NCI-H1694 (cell line): ENCODE measurements around the gene STX19.
"Not testable (repeated sequence)": the region's sequence is repeated elsewhere in the genome, so short reads cannot be mapped to it uniquely, and the experiment has no call there.

ENCODE experiments used
- DNase-seq: peaks from one replicate; lab custom pipeline; 2025; lab: John Stamatoyannopoulos, UW

STX19 gene

GRCh38 chr3:94028093-94028837 is at the start of gene STX19:
STX19 (minus strand) TSS chr3:94028597; CDS start chr3:94015269, 13,328 bp downstream.
- no peak for DNase-seq

- no peak for DNase-seq
These were observed 47.7 kb upstream of the STX19 start for GRCh38 chr3:94076055-94076454.

DNA sequence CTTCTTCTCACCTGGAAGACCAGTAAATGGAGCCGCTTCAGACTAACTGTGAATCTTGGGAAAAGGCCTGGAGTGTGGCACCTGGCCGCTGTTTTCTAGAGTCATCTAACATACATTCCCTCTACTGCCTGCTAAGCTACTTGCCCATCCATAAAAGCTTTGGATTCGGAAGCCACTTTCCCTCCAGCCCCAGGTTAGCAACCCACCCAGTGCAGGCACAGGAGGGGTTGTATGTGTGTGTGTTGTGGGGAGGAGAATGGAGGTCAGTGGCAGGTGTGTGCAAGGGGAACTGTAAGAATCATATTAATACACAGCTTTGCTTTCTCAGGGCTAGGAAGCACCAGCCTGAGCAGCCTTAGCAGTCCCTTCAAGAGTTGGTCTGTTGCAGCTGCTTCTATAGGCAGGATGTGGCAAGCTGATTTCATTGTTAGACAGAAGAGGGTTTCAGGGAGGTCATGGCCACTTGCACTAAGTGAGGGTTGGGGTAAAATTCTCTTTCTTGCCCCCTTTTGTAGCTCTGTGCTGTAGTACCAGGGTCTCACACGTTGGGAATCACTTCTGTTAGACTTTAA is 43.4 kb upstream of the STX19 start:
- no peak for DNase-seq

- DNase-seq = no peak
These were observed 42.0 kb upstream of the STX19 start for GRCh38 chr3:94070341-94070911.

GRCh38 chr3:94069194-94069813 is 40.9 kb upstream of the STX19 start:
- DNase-seq = no peak

GRCh38 chr3:94066506-94067500 is 38.4 kb upstream of the STX19 start:
- DNase-seq = no peak

DNA sequence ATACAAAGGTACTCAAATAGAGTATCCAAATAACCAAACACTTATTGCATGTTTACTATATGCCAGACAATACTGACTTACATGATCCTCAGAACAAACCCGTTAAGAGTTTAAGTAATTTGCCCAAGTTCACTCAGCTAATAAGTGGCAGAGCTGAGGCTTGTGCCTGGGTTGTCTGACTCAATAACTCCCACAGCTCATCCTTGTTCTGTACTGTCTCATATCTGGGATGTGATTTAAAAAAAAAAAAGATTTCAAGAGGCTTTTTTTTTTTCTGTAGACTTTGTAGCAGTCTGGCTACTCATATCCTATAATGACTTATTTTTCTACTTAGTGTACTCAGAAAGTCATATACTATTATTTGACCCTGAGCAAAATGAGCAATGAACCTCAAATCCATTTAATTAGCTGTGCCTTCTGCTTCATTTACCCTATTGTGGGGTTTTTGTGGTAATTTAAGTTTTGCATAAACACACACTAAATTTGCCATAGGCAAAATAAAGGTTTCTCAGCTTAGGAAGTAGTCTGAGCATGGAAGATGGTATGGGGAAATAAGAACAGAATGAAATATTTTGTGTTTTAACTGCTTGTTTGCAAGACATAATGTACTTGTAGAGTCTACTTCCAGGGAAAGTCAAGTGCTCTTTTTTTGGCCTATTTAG is 37.6 kb upstream of the STX19 start:
- no peak for DNase-seq

DNA sequence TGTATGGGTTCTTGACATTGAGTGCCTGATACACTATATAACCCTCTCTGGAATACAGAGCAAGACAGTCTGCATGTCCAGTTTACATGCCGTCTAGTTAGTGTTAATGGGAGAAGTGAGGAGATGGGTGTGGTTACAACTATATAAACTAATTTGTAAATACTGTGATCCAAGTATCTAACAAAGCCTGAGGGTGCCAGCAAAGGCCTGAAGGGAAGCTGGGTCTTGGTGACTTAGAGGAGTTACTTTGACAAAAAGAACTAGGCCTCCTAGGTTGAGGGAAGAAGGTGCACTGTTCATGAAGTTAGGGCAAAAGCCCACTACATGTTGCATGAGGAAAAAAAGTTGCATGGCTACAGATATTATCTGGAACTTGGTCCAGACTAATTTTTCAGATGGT is 36.7 kb upstream of the STX19 start:
- no peak for DNase-seq

- no peak for DNase-seq
These were observed 36.0 kb upstream of the STX19 start for GRCh38 chr3:94064243-94064860.

GRCh38 chr3:94063496-94064119 is 35.2 kb upstream of the STX19 start:
- DNase-seq = no peak

GRCh38 chr3:94062513-94063404 is 34.4 kb upstream of the STX19 start, which contains the start of the genes DHFR2 and NSUN3:
DHFR2 (minus strand) TSS chr3:94062916; CDS start chr3:94061511, 1,405 bp downstream.
NSUN3 (plus strand) TSS chr3:94063061; CDS start chr3:94063127, 66 bp downstream.
- peak; percentile 87 for DNase-seq

- no peak for DNase-seq
These were observed 32.9 kb upstream of the STX19 start for GRCh38 chr3:94061297-94061696.

DNA sequence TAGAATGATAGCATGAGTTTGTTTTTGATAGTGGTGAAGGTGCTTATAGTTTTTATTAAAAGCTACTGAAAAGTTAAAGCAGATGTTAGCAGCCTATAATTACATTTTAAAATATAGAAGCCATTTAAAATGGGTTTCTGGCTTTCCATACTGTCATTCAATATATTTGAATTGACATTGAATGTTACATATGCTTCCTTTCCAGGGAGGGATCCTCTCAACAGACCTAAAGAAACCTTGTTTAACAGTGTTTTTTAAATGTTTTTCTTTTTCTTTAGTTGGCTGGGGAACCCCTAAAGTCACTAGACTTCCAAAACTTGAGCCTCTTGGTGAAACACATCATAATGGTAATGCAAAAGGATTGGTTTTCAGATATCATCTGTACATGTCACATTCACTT is 22.1 kb upstream of the STX19 start:
- no peak for DNase-seq

GRCh38 chr3:94049267-94049666 is 20.9 kb upstream of the STX19 start:
- DNase-seq = no peak

DNA sequence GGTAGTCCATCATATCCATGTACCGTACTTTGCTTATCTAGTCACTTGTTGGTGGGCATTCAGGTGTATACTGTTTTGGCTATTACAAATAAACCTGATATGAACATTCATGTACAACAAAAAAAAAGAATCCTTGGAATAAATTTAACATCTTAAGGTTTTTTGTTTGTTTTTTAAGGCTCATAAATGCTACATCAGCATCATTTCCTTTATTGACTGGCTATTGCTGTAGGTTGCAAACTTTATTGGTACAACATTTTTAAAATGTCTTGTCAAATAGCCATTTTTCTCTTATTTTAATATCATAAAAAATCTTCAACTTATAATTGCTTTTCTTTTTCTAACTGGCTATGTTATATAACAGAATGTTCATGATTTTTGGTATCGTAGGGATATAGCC is 18.1 kb upstream of the STX19 start:
- DNase-seq = no peak

DNA sequence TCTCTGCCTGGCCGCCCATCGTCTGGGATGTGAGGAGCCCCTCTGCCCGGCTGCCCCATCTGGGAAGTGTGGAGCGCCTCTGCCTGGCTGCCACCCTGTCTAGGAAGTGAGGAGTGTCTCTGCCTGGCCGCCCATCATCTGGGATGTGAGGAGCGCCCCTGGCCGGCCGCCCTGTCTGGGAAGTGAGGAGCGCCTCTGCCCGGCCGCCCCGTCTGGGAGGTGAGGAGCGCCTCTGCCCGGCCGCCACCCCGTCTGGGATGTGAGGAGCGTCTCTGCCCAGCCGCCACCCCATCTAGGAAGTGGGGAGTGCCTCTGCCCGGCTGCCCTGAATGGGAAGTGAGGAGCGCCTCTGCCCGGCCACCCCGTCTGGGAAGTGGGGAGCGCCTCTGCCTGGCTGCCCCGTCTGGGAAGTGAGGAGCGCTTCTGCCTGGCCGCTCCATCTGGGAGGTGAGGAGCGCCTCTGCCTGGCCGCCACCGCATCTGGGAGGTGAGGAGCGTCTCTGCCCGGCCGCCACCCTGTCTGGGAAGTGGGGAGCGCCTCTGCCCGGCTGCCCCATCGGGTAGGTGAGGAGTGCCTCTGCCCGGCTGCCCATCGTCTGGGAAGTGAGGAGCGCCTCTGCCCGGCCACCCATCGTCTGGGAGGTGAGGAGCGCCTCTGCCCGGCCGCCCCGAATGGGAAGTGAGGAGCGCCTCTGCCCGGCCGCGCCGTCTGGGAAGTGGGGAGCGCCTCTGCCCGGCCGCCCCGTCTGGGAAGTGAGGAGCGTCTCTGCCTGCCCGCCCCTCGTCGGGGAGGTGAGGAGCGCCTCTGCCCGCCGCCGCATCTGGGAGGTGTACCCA is 15.9 kb upstream of the STX19 start:
- DNase-seq = not testable (repeated sequence)

GRCh38 chr3:94043285-94043684 is 14.9 kb upstream of the STX19 start:
- DNase-seq = no peak

- DNase-seq = peak; percentile 5
These were observed 8.6 kb upstream of the STX19 start for GRCh38 chr3:94036909-94037507.
